ENCODE measurements around the gene CBLL1. TPM values are rescaled to one million over a fixed set of nuclear protein-coding genes. Genes with fewer than 3 reads are reported as not detected.

CBLL1 gene
- total RNA-seq, 1 experiment from 2014 or later, result 34.5 TPM

DNA sequence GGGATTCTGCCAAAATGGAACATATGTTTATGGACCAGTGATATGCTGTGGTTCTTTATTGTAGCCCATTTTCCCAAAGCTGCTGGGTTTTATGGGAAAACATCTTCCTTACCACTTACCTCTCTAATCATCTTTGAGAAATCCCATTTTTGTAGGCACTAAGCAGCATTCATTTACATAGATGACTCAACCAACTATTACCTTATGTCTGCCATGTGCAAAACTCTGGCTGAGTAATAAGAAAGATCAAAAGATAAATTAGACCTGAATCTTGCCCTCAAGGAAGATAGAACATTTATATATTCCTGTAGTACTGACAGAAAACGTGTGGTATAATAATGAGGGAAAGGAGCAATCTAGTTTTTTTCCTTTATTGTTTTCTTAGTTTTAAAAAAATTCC lies 24.3 kb downstream of the CBLL1 start:
- intact Hi-C loops (cut with micrococcal nuclease), result no loop called here
- no peak overlapping the region for H3K4me3 Mint-ChIP-seq (ENCODE audit: unreplicated experiment)

DNA sequence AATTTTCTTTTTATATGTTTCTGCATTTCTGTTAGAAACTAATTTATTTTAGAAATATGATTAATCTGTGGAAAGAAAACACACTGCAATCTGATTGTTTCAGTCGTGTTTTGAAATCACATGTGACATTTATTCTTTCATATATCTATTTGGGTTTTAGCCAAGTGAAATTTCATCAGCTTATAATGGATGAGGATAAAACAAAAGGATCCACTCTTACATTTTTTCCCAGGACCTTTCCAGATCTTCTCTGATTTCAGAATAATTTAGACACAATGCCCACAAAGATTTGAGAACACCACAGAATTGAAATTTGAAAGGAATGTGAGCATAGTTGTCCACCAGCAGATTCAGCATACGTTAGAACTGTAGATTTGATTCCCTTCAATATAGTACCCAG lies 29.1 kb downstream of the CBLL1 start:
- ChIA-PET POLR2A (no interaction called here), CTCF (interaction anchor here (0.8 to 1.6 kb wide), 2 partner anchors 43 to 102 kb away, joined by 3 to 4 read pairs; no protein-coding TSS in a partner anchor)
- Mint-ChIP-seq H3K4me1 (ENCODE audit: insufficient read depth, unreplicated experiment) (peaks cover 9% of the 10 kb centered on the region), H3K27ac (ENCODE audit: low read depth, unreplicated experiment) (no peak overlapping the region), H3K36me3 (ENCODE audit: insufficient read depth, unreplicated experiment) (no peaks in the 10 kb centered on the region), H3K27me3 (ENCODE audit: insufficient read depth, unreplicated experiment) (peaks cover 11% of the 10 kb centered on the region), H3K9me3 (ENCODE audit: unreplicated experiment) (no peaks in the 10 kb centered on the region), H3K4me3 (ENCODE audit: unreplicated experiment) (no peak overlapping the region)
- DNase-seq (ENCODE audit: unreplicated experiment), result no peak
- BruUV-seq (replicated peaks), result no TSS peak
- TF ChIP-seq, protein P1, sequence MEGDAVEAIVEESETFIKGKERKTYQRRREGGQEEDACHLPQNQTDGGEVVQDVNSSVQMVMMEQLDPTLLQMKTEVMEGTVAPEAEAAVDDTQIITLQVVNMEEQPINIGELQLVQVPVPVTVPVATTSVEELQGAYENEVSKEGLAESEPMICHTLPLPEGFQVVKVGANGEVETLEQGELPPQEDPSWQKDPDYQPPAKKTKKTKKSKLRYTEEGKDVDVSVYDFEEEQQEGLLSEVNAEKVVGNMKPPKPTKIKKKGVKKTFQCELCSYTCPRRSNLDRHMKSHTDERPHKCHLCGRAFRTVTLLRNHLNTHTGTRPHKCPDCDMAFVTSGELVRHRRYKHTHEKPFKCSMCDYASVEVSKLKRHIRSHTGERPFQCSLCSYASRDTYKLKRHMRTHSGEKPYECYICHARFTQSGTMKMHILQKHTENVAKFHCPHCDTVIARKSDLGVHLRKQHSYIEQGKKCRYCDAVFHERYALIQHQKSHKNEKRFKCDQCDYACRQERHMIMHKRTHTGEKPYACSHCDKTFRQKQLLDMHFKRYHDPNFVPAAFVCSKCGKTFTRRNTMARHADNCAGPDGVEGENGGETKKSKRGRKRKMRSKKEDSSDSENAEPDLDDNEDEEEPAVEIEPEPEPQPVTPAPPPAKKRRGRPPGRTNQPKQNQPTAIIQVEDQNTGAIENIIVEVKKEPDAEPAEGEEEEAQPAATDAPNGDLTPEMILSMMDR (IDR thresholded peaks at IDR 0.05; ENCODE audit: unreplicated experiment), result no peak
- intact Hi-C loops (cut with micrococcal nuclease), result no loop called here

More for the DNA sequence above, 24.3 kb downstream of the CBLL1 start:
- no peaks in the 10 kb centered on the region for H3K36me3 Mint-ChIP-seq (ENCODE audit: insufficient read depth, unreplicated experiment)
- TF ChIP-seq, protein P1 (IDR thresholded peaks at IDR 0.05; ENCODE audit: unreplicated experiment), result no peak
- DNase-seq (ENCODE audit: unreplicated experiment), result peak; percentile 25
- no TSS peak for BruUV-seq (replicated peaks)
- ChIA-PET CTCF (interaction anchor here (0.6 to 0.8 kb wide), 2 partner anchors 67 to 100 kb away, joined by 3 to 5 read pairs; no protein-coding TSS in a partner anchor), POLR2A (interaction anchor here (0.9 to 1.5 kb wide), 2 partner anchors 16 to 25 kb away, joined by 3 to 4 read pairs; partner anchors contain the start of gene CBLL1)
- no peak overlapping the region for H3K27ac Mint-ChIP-seq (ENCODE audit: low read depth, unreplicated experiment)
- H3K9me3 Mint-ChIP-seq (ENCODE audit: unreplicated experiment), result no peaks in the 10 kb centered on the region
- peaks cover 10% of the 10 kb centered on the region for H3K4me1 Mint-ChIP-seq (ENCODE audit: insufficient read depth, unreplicated experiment)
- peaks cover 11% of the 10 kb centered on the region for H3K27me3 Mint-ChIP-seq (ENCODE audit: insufficient read depth, unreplicated experiment)

GRCh38 chr7:107777702-107778101 lies 33.8 kb downstream of the CBLL1 start:
- intact Hi-C loops (cut with micrococcal nuclease), result no loop called here
- H3K4me1 Mint-ChIP-seq (ENCODE audit: insufficient read depth, unreplicated experiment), result no peaks in the 10 kb centered on the region
- CTCF ChIA-PET, result interaction anchor here (0.6 kb wide), 1 partner anchor 100 kb away, joined by 3 read pairs; no protein-coding TSS in a partner anchor
- H3K36me3 Mint-ChIP-seq (ENCODE audit: insufficient read depth, unreplicated experiment), result no peaks in the 10 kb centered on the region
- H3K27me3 Mint-ChIP-seq (ENCODE audit: insufficient read depth, unreplicated experiment), result no peaks in the 10 kb centered on the region
- TF ChIP-seq, protein P1 (IDR thresholded peaks at IDR 0.05; ENCODE audit: unreplicated experiment), result no peak
- no peak overlapping the region for H3K27ac Mint-ChIP-seq (ENCODE audit: low read depth, unreplicated experiment)
- no peaks in the 10 kb centered on the region for H3K9me3 Mint-ChIP-seq (ENCODE audit: unreplicated experiment)
- no TSS peak for BruUV-seq (replicated peaks)
- POLR2A ChIA-PET, result interaction anchor here (1.0 kb wide), 1 partner anchor 90 kb away, joined by 4 read pairs; no protein-coding TSS in a partner anchor
- no peak overlapping the region for H3K4me3 Mint-ChIP-seq (ENCODE audit: unreplicated experiment)
- DNase-seq (ENCODE audit: unreplicated experiment), result no peak

DNA sequence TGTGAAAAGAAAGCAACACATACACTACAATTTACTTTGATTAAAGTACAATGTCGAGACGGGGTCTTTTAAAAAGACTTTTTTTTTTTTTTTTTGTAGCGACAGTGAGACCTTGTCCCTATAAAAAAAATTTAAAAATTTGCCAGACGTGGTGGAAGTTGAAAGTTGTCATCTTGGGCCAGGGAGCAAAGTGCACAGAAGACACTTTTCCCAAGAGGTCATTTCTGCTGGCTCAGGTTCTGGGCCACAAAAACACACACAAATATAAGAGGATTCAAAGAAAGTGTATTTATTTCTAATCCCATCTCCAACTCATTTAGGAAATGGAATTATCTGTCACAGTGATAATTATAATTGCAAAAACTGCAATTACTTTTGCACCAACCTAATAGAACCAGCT lies 34.3 kb downstream of the CBLL1 start:
- no peaks in the 10 kb centered on the region for H3K4me1 Mint-ChIP-seq (ENCODE audit: insufficient read depth, unreplicated experiment)
- intact Hi-C loops (cut with micrococcal nuclease), result no loop called here
- H3K27ac Mint-ChIP-seq (ENCODE audit: low read depth, unreplicated experiment), result no peak overlapping the region
- ChIA-PET CTCF (interaction anchor here (0.6 kb wide), 1 partner anchor 99 kb away, joined by 3 read pairs; no protein-coding TSS in a partner anchor), POLR2A (interaction anchor here (0.8 to 1.0 kb wide), 2 partner anchors 34 to 90 kb away, joined by 3 to 4 read pairs; partner anchors contain the start of gene CBLL1)
- no TSS peak for BruUV-seq (replicated peaks)
- H3K27me3 Mint-ChIP-seq (ENCODE audit: insufficient read depth, unreplicated experiment), result no peaks in the 10 kb centered on the region
- H3K4me3 Mint-ChIP-seq (ENCODE audit: unreplicated experiment), result no peak overlapping the region
- no peak for DNase-seq (ENCODE audit: unreplicated experiment)
- TF ChIP-seq, protein P1 (IDR thresholded peaks at IDR 0.05; ENCODE audit: unreplicated experiment), result no peak
- H3K9me3 Mint-ChIP-seq (ENCODE audit: unreplicated experiment), result no peaks in the 10 kb centered on the region
- no peaks in the 10 kb centered on the region for H3K36me3 Mint-ChIP-seq (ENCODE audit: insufficient read depth, unreplicated experiment)

Data from MCF 10A (cell line).